Muscle of arm (tissue), 12 donors: Measurements from ENCODE around the gene ITGAX. TPM values are rescaled to one million over a fixed set of nuclear protein-coding genes. Genes with fewer than 3 reads are reported as not detected.

ENCODE experiments used
- DNase-seq: peaks from one replicate; pipeline ENCODE4 v3.0.0-alpha.2; 2013
- polyA plus RNA-seq, 12 donors: library from polyadenylated mRNA; unstranded; fragments of 120-200 nt; gene quantifications; one replicate each; pipeline ENCODE4 v1.2.1, GENCODE V29; 2013; ENCODE audit not compliant: insufficient read length in 12 of 12

ITGAX gene
- polyA plus RNA-seq, 12 donors, result 0.34 to 7.5 (median 0.84) TPM; not detected in 2

DNA sequence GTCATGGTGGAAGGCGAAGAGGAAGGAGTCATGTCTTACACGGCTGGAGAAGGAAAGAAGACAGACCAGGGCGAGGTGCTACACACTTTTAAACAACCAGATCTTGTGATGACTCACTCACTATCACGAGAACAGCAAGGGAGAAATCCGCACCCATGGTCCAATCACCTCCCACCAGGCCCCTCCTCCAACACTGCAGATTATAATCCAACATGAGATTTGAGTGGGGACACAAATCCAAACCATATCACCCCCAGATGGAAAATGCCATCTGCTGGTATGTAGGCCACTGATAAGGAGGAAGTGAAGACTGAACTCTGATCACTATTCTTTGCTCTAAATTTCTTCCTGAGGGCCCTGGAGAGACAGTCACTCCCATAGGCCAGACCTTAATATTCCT, 7.5 kb upstream of the ITGAX start:
- DNase-seq, result no peak

DNA sequence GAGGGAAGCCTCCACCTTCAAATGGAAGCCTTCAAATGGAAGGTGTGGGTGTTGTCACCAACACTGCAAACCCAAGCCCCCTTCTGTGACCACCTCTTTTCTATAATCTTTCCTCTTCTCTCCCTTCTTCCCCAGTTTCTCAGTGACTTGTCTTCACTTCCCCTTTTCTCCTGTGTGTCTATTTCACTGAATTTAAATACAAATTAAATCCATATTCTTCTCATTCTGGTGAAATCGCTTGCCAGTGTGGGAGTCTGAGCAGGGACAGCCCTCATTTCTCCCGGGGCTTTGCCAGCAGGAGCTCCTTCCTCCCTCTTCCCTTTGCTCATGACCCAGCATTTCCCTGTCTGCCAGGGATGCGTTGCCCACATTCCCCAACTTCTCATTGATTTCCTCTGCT, 6.4 kb upstream of the ITGAX start:
- DNase-seq, result no peak

DNA sequence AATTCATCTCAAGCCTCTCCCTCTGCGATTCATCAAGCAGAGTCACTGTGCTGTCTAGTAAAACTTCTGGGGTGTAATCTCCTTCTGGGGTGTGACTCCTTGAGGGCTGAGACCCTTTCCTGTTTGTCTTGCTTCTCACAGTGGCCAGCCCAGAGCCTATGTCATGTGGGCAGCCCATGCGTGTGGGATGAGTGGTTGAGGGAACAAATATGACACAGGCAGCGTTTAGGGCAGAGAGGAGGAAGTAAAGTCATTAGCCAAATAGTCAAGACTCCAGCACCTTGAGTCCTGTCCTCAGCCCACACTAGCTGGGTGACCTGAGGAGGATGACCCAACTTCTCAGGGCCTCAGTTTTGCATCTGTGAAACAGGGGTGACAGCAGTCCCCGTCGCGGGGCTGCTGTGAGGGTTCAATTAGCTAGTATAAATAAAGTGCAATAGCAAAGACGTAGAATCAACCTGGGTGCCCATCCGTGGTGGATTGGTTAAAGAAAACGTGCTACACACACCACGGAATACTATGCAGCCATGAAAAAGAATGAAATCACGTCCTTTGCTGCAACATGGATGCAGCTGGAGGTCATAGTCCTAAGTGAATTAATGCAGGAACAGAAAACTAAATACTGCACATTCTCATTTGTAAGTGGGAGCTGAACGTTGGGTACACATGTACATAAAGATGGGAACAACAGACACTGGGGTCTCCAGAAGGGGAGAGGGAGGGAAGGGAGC, 4.5 kb upstream of the ITGAX start:
- no peak for DNase-seq

- no peak for DNase-seq
Measured at GRCh38 chr16:31351246-31351941, 3.6 kb upstream of the ITGAX start.

- no peak for DNase-seq
Measured at GRCh38 chr16:31351942-31352325, 3.0 kb upstream of the ITGAX start.

GRCh38 chr16:31352376-31353115, 2.4 kb upstream of the ITGAX start:
- DNase-seq, result no peak

DNA sequence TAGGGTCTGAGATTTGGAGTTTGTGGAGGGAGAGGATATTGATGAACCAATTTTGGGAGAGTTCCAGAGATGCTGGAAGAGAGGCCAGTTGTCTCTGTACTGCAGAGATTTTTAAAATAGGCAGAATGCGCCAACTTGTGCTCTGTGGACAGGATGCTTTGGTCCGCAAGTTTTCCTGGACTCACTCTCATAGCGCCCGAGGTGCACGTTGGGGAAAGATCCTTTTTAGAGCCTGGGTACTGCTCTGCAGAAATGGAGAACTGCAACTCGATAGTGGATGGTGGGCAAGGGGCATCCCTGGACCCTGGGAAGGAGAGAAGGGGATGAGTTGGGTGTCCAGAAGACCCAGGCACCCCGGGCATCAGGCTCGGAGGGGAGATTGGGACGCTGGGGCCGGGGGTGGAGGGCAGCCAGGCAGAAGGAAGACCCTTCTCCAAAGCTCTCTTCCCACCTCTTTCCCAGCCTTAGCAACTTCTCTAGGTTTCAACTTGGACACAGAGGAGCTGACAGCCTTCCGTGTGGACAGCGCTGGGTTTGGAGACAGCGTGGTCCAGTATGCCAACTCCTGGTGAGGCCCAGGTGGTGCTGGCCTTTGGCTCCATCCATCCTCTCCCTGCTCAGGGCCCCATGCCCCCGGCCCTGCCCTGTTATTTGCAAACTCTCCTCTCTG, 590 bp downstream of the ITGAX start:
- DNase-seq, result no peak

GRCh38 chr16:31356566-31357323, 1.8 kb downstream of the ITGAX start:
- no peak for DNase-seq

- no peak for DNase-seq
Measured at GRCh38 chr16:31357324-31358109, 2.5 kb downstream of the ITGAX start.

GRCh38 chr16:31360251-31360650, 5.3 kb downstream of the ITGAX start:
- DNase-seq, result no peak

- DNase-seq, result no peak
Measured at GRCh38 chr16:31361201-31362110, 6.5 kb downstream of the ITGAX start.

GRCh38 chr16:31362476-31363405, 7.8 kb downstream of the ITGAX start:
- DNase-seq, result no peak

DNA sequence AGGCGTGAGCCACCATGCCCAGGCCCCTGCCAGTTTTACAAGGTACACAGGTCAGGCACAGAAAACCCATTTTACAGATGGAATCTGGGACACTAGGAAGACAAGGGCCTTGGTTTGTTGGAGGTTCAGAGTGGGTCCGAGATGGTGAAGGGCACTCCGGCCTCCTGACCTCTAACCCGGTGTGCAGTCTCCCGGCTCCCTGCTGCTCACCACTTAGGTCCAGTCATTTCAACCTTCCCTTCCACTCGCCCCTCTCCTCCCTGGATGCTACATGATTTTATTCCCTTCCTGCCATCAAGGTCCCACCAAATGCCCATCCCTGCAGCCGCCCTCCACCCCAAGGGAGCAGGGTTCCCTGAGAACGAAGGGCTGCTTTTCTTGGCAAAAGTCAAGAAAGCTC, 8.7 kb downstream of the ITGAX start:
- no peak for DNase-seq

DNA sequence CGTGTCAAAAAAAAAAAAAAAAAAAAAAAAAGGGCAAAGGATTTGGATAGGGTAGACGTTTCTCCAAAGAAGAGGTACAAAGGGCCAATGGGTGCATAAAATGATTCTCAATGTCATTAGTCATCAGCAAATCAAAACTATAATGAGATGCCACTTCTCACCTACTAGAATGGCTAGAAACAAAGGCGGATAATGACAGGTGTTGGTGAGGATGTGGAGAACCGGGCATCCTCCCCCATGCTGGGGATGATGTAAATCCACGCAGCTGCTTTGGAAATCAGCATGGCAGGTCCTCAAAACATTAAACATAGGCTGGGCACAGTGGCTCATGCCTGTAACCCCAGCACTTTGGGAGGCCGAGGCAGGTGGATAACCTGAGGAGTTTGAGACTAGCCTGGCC, 9.4 kb downstream of the ITGAX start:
- no peak for DNase-seq

DNA sequence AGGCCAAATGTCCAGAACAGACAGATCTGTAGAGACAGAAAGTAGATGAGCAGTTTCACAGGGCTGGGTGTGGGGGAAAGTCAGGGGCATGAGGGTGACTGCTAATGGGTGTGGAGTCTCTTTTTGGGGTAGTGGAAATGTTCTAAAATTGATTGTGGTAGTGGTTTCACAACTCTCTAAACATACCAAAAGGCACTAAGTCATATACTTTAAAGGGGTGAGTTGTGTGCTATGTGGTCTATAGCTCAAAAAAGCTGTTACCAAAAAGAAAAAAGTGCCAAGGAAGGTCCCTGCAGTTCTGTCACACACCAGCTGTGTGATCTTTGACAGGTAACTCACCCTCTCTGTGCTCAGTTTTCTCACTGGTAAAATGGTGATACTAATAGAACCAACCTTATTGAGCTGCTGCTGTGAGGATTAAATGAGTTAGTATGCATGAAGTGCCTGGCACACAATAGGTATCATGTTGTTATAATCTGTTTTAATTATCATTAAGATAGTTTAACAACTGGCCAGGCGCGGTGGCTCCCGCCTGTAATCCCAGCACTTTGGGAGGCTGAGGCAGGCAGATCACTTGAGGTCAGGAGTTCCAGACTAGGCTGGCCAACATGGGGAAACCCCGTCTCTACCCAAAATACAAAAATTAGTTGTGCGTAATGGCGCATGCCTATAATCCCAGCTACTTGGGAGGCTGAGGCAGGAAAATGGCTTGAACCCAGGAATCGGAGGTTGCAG, 10.3 kb downstream of the ITGAX start:
- no peak for DNase-seq

DNA sequence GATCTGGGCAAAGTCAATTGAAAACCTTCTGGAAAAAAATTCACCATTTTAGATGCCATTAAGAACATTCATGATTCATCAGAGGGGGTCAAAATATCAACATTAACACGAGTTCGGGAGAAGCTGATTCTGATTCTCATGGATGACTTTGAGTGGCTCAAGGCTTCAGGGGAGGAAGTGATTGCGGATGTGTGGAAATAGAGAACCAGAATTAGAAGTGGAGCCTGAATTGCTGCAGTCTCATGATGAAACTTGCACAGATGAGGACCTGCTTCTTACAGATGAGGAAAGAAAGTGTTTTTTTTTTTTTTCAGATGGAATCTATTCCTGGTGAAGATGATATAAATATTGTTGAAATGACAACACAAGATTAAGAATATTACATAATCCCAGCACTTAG, 12.9 kb downstream of the ITGAX start:
- DNase-seq, result no peak

DNA sequence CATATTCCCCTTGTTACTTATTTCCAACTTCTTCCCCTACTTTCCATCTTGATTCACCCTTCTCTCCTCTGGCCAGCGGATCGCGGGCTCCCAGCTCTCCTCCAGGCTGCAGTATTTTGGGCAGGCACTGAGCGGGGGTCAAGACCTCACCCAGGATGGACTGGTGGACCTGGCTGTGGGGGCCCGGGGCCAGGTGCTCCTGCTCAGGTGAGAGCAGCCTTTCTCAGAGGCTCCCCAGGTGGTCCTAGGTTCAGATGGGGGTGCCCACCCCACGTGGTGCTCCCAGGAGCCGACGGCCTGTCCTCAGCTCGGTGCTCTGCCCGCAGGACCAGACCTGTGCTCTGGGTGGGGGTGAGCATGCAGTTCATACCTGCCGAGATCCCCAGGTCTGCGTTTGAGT, 16.0 kb downstream of the ITGAX start:
- no peak for DNase-seq
